IPS-18c (cell line): ENCODE measurements around the gene NDE1.

Experiments used
- H3K4me3 ChIP-seq: 2 replicates; pipeline ENCODE4 v1.7.0; 2013; ENCODE audit warnings: low read depth, mild to moderate bottlenecking, low read length, moderate library complexity; ENCODE audit not compliant: insufficient read depth
- H3K9me3 ChIP-seq: one replicate; pipeline ENCODE4 v1.6.1; 2013; ENCODE audit warnings: mild to moderate bottlenecking, low read length, moderate library complexity; ENCODE audit not compliant: control insufficient read depth, insufficient read depth

The NDE1 gene

DNA sequence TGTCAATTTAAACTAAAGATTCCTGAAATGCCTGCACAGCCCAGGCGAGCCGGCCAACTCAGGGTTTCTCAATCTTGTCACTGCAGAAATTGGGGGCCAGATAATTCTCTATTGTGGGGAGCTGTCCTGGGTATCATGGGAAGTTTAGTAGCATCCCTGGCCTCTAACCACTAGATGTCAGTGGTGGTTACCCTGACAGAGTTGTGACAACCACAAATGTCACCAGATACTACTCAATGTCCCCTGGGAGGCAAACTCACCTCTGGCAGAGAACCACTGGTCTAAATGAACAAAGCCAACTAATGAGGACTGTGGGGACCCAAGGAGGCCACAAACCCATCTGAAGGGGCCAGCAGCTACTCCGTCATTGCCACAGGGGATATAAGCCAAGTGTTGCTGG, 115.8 kb downstream of the NDE1 start:
- H3K4me3 ChIP-seq: no peak overlapping the region
- H3K9me3 ChIP-seq: no peaks in the 10 kb centered on the region

DNA sequence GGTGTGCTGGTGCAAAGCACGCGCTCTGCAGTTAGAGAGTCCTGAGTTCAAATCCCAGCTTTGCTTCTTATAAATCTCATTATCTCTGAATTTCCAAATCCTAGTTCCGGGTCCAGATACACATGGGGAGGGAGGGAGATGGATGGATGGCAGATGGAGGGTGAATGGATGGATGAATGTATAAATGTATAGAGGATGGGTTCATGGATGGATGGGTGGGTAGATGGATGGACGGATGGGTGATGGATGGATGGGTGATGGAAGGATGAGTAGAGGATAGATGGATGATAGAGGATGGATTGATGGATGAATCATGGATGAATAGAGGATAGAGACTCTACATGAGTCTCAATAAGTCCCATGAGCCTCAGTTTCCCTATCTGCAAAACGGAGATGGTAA, 116.9 kb downstream of the NDE1 start:
- Histone ChIP-seq H3K9me3 (no peaks in the 10 kb centered on the region), H3K4me3 (no peak overlapping the region)

DNA sequence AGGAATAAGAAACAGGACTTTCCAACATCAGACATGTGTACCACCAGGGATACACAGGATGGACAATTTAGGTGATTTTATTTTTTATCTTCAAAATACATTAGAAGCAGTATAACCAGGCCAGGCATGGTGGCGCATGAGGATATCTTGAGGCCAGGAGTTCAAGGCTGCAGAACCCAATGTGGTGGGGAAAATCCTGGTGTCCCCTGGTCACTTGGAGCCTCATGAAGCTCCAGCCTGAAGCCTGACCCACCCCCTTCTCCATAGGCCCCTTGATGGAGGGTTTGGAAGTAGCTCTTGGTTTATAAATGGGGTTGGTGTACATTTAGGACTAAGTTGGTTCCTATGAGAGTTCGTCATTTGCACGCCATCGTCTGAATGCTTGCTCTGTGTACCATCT, 118.2 kb downstream of the NDE1 start:
- H3K9me3 ChIP-seq: no peaks in the 10 kb centered on the region
- H3K4me3 ChIP-seq: no peak overlapping the region

DNA sequence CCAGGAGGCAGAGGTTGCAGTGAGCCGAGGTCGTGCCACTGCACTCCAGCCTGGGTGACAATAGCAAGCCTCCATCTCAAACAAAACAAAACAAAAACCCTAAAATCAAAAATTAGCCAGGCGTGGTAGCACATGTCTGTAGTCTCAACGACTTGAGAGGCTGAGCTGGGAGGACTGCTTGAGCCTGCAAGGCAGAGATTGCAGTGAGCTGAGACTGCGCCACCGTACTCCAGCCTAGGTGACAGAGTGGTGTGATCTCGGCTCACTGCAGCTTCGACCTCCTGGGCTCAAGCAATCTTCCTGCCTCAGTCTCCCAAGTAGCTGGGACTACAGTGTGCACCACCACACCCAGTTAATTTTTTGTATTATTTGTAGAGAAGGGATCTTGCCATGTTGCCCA, 119.2 kb downstream of the NDE1 start:
- Histone ChIP-seq H3K4me3 (no peak overlapping the region), H3K9me3 (no peaks in the 10 kb centered on the region)

DNA sequence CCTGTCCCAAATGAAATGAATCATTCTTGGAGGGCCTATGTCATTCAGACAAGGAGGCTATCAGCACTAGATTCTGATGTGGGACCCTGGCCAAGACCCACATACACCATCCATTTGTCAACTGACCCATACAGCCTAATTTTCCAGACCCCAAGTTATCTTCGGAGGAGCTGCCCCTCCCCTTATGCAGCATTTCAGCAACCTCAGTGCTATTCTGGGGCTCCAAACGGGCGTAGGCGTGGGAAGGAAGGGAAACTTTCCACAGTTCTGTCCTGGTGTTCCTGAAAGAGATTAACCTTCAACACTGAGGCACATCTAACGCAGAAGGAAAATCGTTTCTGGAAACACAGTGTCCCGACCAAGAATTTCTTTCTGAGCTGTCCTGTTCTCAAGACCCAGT, 120.1 kb downstream of the NDE1 start:
- Histone ChIP-seq H3K4me3 (no peak overlapping the region), H3K9me3 (no peaks in the 10 kb centered on the region)

DNA sequence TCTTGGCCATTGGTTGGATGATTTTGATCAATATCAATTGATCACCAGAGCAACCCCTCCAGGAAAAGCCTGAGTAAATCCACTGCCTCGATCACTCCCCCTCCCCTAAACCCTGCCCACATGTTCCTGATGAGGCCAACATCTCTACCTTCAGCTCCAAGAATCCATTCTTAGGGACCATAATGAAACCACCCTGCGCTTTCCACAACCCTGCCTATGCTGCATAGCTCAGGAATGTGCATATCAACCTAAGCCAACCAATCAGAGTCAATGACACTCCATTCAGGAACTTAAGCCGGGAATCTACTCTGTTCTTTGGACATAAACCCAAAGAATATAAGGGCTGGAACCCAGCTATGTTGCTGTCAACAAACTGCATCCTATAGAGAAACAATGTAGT, 120.5 kb downstream of the NDE1 start:
- H3K4me3 ChIP-seq: no peak overlapping the region
- no peaks in the 10 kb centered on the region for H3K9me3 ChIP-seq

DNA sequence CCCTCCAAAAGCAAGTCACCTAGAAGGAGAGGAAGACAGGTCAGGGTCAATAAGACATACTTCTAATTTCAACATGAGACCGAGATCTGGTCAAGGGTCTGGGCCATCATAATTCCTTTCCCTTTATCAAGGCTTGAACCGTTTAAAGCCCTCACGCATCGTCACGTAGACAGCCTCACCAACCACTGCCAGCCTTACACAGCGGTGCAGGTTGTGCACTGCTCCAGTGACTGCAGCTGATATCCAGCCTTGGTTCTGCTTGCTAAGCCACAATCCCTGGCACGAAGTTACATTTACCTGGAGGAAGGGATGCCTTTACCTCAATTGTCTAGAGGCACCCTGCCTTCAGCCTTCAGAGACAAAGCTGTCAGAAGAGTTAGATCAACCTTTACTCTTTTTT, 121.6 kb downstream of the NDE1 start:
- Histone ChIP-seq H3K9me3 (no peaks in the 10 kb centered on the region), H3K4me3 (no peak overlapping the region)

DNA sequence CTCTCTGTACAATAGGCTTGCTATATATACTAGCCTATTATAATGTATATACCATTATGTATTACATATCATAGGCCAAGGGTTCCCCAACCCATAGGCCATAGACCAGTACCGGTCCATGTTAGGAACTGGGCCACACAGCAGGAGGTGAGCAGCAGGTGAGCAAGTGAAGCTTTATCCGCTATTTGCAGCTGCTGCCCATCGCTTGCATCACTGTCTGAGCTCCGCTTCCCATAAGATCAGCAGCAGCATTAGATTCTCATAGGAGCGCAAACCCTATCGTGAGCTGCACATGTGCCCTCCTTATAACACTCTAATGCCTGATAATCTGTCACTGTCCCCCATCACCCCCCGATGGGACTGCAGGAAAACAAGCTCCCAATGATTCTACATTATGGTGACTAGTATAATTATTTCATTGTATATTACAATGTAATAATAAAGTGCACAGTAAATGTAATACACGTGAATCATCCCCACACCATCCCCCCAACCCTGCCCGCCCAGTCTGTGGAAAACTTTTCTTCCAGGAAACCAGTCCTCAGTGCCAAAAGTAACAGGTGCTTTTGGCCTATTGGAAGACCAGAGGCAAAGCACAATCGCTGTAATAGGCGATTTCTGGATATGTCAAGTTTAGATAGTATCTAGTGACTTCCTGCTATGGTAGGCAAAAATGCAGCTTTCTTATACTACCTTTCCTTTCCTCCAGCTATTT, 122.7 kb downstream of the NDE1 start:
- Histone ChIP-seq H3K9me3 (no peaks in the 10 kb centered on the region), H3K4me3 (no peak overlapping the region)

DNA sequence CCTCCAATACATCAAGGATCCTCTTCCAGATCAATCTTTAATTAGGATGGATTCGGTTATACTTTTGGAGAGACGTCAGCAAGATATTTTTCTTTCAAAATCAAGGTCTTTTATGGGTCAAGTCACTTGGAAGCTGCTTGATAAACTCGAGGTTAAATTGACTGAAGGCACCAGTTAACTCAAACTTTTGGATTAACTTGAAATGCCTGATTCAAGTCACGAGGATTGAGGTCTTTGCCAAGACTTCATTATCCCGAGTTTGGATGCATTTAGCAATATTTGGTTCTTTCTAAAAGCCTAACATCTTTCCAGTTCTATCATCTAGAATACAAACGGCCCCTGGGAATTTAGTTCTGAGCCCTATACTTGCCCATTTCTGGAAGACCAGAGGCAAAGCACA, 123.9 kb downstream of the NDE1 start:
- no peak overlapping the region for H3K4me3 ChIP-seq
- no peaks in the 10 kb centered on the region for H3K9me3 ChIP-seq

DNA sequence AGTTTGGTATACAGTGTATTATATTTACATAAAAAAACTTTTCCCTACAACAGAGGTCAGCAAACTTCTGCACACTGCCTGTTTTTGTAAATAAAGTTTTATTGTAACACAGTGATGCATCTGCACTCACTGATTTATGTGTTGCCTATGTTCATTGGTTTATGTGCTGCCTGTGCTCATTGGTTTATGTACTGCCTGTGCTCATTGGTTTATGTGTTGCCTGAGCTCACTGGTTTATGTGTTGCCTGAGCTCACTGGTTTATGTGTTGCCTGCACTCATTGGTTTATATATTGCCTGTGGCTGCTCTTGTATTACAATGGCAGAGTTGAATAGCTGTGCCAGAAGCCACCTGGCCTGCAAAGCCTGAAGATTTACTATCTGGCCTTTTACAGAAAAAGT, 125.2 kb downstream of the NDE1 start:
- H3K4me3 ChIP-seq: no peak overlapping the region
- H3K9me3 ChIP-seq: no peaks in the 10 kb centered on the region

DNA sequence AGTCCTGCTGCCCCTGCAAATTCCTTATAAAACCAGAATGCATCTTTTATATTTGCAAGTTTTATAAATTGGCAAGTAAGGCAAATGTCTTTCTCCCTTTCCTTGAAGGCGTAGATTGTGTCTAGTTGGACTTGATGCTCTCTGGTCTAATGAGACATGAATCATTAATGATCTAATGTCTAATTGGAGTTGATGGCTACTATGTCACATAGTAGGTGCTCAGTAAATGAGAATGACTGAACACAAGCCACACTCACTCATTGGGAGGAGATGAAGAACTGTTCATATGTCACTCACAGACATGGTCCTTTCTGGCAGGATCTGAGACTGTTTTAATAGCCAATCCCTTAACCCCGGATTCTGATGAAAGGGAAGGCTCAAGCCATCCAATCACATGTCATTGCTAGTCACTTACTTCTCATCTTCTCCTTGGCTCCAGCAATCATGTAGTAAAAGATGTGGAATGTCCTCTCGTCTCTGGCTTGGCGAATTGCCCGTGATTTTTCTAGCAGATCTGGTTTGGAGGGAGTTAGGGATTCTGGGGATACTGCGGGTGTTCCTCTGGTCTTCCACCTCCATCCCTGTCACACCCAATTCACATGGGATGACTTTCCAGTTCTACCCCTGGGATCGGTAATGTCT, 125.7 kb downstream of the NDE1 start:
- Histone ChIP-seq H3K4me3 (no peak overlapping the region), H3K9me3 (no peaks in the 10 kb centered on the region)
